H7 (cell line): ENCODE measurements around the gene HIVEP1. TPM values are rescaled to one million over a fixed set of nuclear protein-coding genes. Genes with fewer than 3 reads are reported as not detected.
"Not testable (repeated sequence)": the region's sequence is repeated elsewhere in the genome, so short reads cannot be mapped to it uniquely, and the experiment has no call there.

Experiments used
- DNase-seq: peaks from one replicate; pipeline ENCODE4 v3.0.0; 2012
- H3K27me3 ChIP-seq: 2 replicates; pipeline ENCODE4 v1.6.0; 2011; ENCODE audit warnings: mild to moderate bottlenecking, low read length; ENCODE audit not compliant: control insufficient read depth, insufficient read depth
- H3K36me3 ChIP-seq: replicated peaks from 2 replicates; pipeline ENCODE4 v1.5.1; 2011; ENCODE audit warnings: low read length; ENCODE audit not compliant: control insufficient read depth, insufficient read depth
- H3K4me3 ChIP-seq: 2 replicates; pipeline ENCODE4 v1.5.1; 2011; ENCODE audit warnings: low read depth, mild to moderate bottlenecking, control low read depth, low read length, moderate library complexity; ENCODE audit not compliant: insufficient read depth
- total RNA-seq: library from RNA; depleted of rRNA; stranded (reverse); fragments of >200 nt; shearing (Covaris generic); gene quantifications from 2 replicates; pipeline ENCODE4 v1.2.3, GENCODE V29; 2014

Gene HIVEP1
- total RNA-seq, 1 experiment from 2014 or later: 13.3 TPM

GRCh38 chr6:12090714-12091113 lies 78.6 kb downstream of the HIVEP1 start:
- no peaks in the 10 kb centered on the region for H3K27me3 ChIP-seq
- no peaks in the 10 kb centered on the region; the same call in 1 of the 2 replicates for H3K36me3 ChIP-seq
- no peak for DNase-seq
- H3K4me3 ChIP-seq: no peak overlapping the region

GRCh38 chr6:12092762-12093161 lies 80.7 kb downstream of the HIVEP1 start:
- no peak for DNase-seq
- H3K36me3 ChIP-seq: no peaks in the 10 kb centered on the region; the same call in 1 of the 2 replicates
- H3K27me3 ChIP-seq: no peaks in the 10 kb centered on the region
- no peak overlapping the region for H3K4me3 ChIP-seq

GRCh38 chr6:12094689-12095088 lies 82.6 kb downstream of the HIVEP1 start:
- Histone ChIP-seq H3K27me3 (no peaks in the 10 kb centered on the region), H3K4me3 (no peak overlapping the region), H3K36me3 (no peaks in the 10 kb centered on the region)
- no peak for DNase-seq

- H3K27me3 ChIP-seq: no peaks in the 10 kb centered on the region
Measured at GRCh38 chr6:12096342-12096741, 84.2 kb downstream of the HIVEP1 start.

GRCh38 chr6:12097791-12098190 lies 85.7 kb downstream of the HIVEP1 start:
- Histone ChIP-seq H3K36me3 (no peaks in the 10 kb centered on the region), H3K4me3 (no peak overlapping the region), H3K27me3 (no peaks in the 10 kb centered on the region)
- DNase-seq: no peak

More at GRCh38 chr6:12096342-12096741, 84.2 kb downstream of the HIVEP1 start:
- DNase-seq: no peak
- Histone ChIP-seq H3K4me3 (no peak overlapping the region), H3K36me3 (no peaks in the 10 kb centered on the region)

GRCh38 chr6:12099623-12100338 lies 87.7 kb downstream of the HIVEP1 start:
- Histone ChIP-seq H3K36me3 (no peaks in the 10 kb centered on the region), H3K27me3 (no peaks in the 10 kb centered on the region), H3K4me3 (no peak overlapping the region)
- no peak for DNase-seq

- no peaks in the 10 kb centered on the region for H3K36me3 ChIP-seq
- H3K4me3 ChIP-seq: no peak overlapping the region
- no peaks in the 10 kb centered on the region for H3K27me3 ChIP-seq
- no peak for DNase-seq
Measured at GRCh38 chr6:12101048-12101447, 88.9 kb downstream of the HIVEP1 start.

GRCh38 chr6:12101653-12102312 lies 89.7 kb downstream of the HIVEP1 start:
- H3K4me3 ChIP-seq: no peak overlapping the region
- no peaks in the 10 kb centered on the region for H3K36me3 ChIP-seq
- no peaks in the 10 kb centered on the region for H3K27me3 ChIP-seq
- no peak for DNase-seq

GRCh38 chr6:12102350-12102749 lies 90.2 kb downstream of the HIVEP1 start:
- Histone ChIP-seq H3K36me3 (no peaks in the 10 kb centered on the region), H3K4me3 (no peak overlapping the region), H3K27me3 (no peaks in the 10 kb centered on the region)
- no peak for DNase-seq

- Histone ChIP-seq H3K36me3 (no peaks in the 10 kb centered on the region), H3K4me3 (no peak overlapping the region), H3K27me3 (no peaks in the 10 kb centered on the region)
- DNase-seq: no peak
Measured at GRCh38 chr6:12103158-12103557, 91.0 kb downstream of the HIVEP1 start.

GRCh38 chr6:12105271-12105670 lies 93.2 kb downstream of the HIVEP1 start:
- no peak for DNase-seq
- H3K27me3 ChIP-seq: no peaks in the 10 kb centered on the region
- H3K36me3 ChIP-seq: peaks cover 2% of the 10 kb centered on the region; the same call in 1 of the 2 replicates
- H3K4me3 ChIP-seq: no peak overlapping the region

- not testable (repeated sequence) for H3K4me3 ChIP-seq, H3K36me3 ChIP-seq, H3K27me3 ChIP-seq, DNase-seq
Measured at GRCh38 chr6:12108376-12108775, 96.3 kb downstream of the HIVEP1 start.

- H3K27me3 ChIP-seq: no peaks in the 10 kb centered on the region
- peaks cover 2% of the 10 kb centered on the region; the same call in 1 of the 2 replicates for H3K36me3 ChIP-seq
- DNase-seq: no peak
- no peak overlapping the region for H3K4me3 ChIP-seq
Measured at GRCh38 chr6:12110523-12111362, 98.6 kb downstream of the HIVEP1 start.

GRCh38 chr6:12111363-12111670 lies 99.2 kb downstream of the HIVEP1 start:
- no peak for DNase-seq
- Histone ChIP-seq H3K27me3 (no peaks in the 10 kb centered on the region), H3K36me3 (peaks cover 2% of the 10 kb centered on the region; the same call in 1 of the 2 replicates)

More at GRCh38 chr6:12111363-12111670, 99.2 kb downstream of the HIVEP1 start:
- H3K4me3 ChIP-seq: no peak overlapping the region
